Gastrocnemius medialis (tissue), 4 donors: ENCODE measurements around the gene KIRREL3. TPM values are rescaled to one million over a fixed set of nuclear protein-coding genes. Genes with fewer than 3 reads are reported as not detected.

Source experiments
- ATAC-seq, 2 donors: fragments of 150-250 bp; one replicate each; pipeline ENCODE4 v1.9.1; 2016
- DNase-seq, 2 donors: peaks; one replicate each; pipeline ENCODE4 v3.0.0-alpha.2; 2019
- H3K27ac ChIP-seq, 4 donors: fragments of 200-600 bp; sonication (generic); 1 replicate in 1 of 4; 2 replicates in 3 of 4; pipeline ENCODE4 v1.5.1; 2016 to 2018; ENCODE audit warnings: mild to moderate bottlenecking in 2 of 4, moderate library complexity in 1 of 4
- H3K27me3 ChIP-seq, 3 donors: fragments of 200-600 bp; sonication (generic) in 2 of 3; 1 replicate in 1 of 3; 2 replicates in 2 of 3; pipeline versions ENCODE4 v1.5.1 to v1.6.0; 2016 to 2019; ENCODE audit warnings: mild to moderate bottlenecking in 1 of 3, moderate library complexity in 1 of 3
- H3K36me3 ChIP-seq, 2 donors: fragments of 200-600 bp; sonication (generic) in 1 of 2; one replicate each; pipeline ENCODE4 v1.5.1; 2017 to 2018
- H3K4me1 ChIP-seq, 2 donors: fragments of 200-600 bp; sonication (generic) in 1 of 2; one replicate each; pipeline ENCODE4 v1.5.1; 2016 to 2017; ENCODE audit warnings: mild to moderate bottlenecking in 2 of 2
- H3K4me3 ChIP-seq, 4 donors: fragments of 200-600 bp; sonication (generic) in 3 of 4; 1 replicate in 1 of 4; 2 replicates in 3 of 4; pipeline ENCODE4 v1.5.1; 2016 to 2019; ENCODE audit warnings: mild to moderate bottlenecking in 2 of 4
- H3K9me3 ChIP-seq, 3 donors: fragments of 200-600 bp; sonication (generic) in 2 of 3; 1 replicate in 1 of 3; 2 replicates in 2 of 3; pipeline ENCODE4 v1.5.1; 2016 to 2019
- CTCF ChIP-seq, 5 experiments: fragments of 450-650 bp in 3 of 5; fragments of 200-600 bp in 2 of 5; sonication (generic) in 2 of 5; IDR thresholded peaks in 4 of 5; conservative IDR thresholded peaks in 1 of 5; 1 replicate in 4 of 5; 2 replicates in 1 of 5; pipeline ENCODE4 v1.5.1; 2016 to 2019; ENCODE audit warnings: antibody characterized with exemption in 5 of 5, mild to moderate bottlenecking in 3 of 5, moderate library complexity in 3 of 5
- POLR2A ChIP-seq, 2 donors: fragments of 450-650 bp; IDR thresholded peaks; one replicate each; pipeline ENCODE4 v1.6.1; 2017; ENCODE audit warnings: antibody characterized with exemption in 2 of 2, mild to moderate bottlenecking in 2 of 2, moderate library complexity in 2 of 2
- in situ Hi-C, 4 donors: fragments of 200-750 bp; cut with MboI; loops; one replicate each; pipeline versions ENCODE4 v1.15.0 to v1.8.0; 2017; ENCODE audit warnings: low sequenced_read_pairs in 4 of 4
- intact Hi-C: fragments of 100-400 bp; cut with DNase I; formaldehyde crosslinking; loops from one replicate; pipeline ENCODE4 v1.15.1; 2023; ENCODE audit warnings: low total_unique reads
- total RNA-seq, 4 donors: library from RNA; depleted of rRNA; stranded (reverse); fragments of >200 nt; gene quantifications; one replicate each; pipeline versions ENCODE4 v1.1.0 to v1.2.3, GENCODE V29; 2016

Gene KIRREL3
- total RNA-seq, 4 donors from 2014 or later = 0.10 TPM; not detected in 3

GRCh38 chr11:126776119-126776518 lies 224.5 kb downstream of the KIRREL3 start:
- H3K27ac ChIP-seq = no peak overlapping the region
- intact Hi-C loops = no loop called here
- DNase-seq = no peak

GRCh38 chr11:126772267-126772666 lies 228.3 kb downstream of the KIRREL3 start:
- DNase-seq (no peak), ATAC-seq (no peak)
- TF ChIP-seq POLR2A (IDR thresholded peaks at IDR 0.05) (no peak), CTCF (IDR thresholded peaks at IDR 0.05 in 4 of 5, conservative IDR thresholded peaks at IDR 0.05 in 1 of 5) (no peak)
- Histone ChIP-seq H3K9me3 (no peaks in the 10 kb centered on the region), H3K4me1 (no peaks in the 10 kb centered on the region), H3K36me3 (no peaks in the 10 kb centered on the region), H3K27me3 (peaks cover 0 to 2% (median 0%) of the 10 kb centered on the region in 3 donors), H3K4me3 (no peak overlapping the region), H3K27ac (no peak overlapping the region)
- intact Hi-C loops (no loop called here), in situ Hi-C loops (no loop called here)

More at GRCh38 chr11:126776119-126776518, 224.5 kb downstream of the KIRREL3 start:
- no peaks in the 10 kb centered on the region for H3K36me3 ChIP-seq
- no peak for ATAC-seq
- H3K27me3 ChIP-seq = no peaks in the 10 kb centered on the region
- H3K4me1 ChIP-seq = no peaks in the 10 kb centered on the region
- in situ Hi-C loops = no loop called here
- no peak overlapping the region for H3K4me3 ChIP-seq
- TF ChIP-seq CTCF (IDR thresholded peaks at IDR 0.05 in 4 of 5, conservative IDR thresholded peaks at IDR 0.05 in 1 of 5) = no peak
- TF ChIP-seq POLR2A (IDR thresholded peaks at IDR 0.05) = no peak
- no peaks in the 10 kb centered on the region for H3K9me3 ChIP-seq

- Histone ChIP-seq H3K27ac (no peak overlapping the region), H3K9me3 (no peaks in the 10 kb centered on the region), H3K27me3 (peaks cover 0 to 2% (median 0%) of the 10 kb centered on the region in 3 donors), H3K4me1 (no peaks in the 10 kb centered on the region), H3K4me3 (no peak overlapping the region), H3K36me3 (no peaks in the 10 kb centered on the region)
- TF ChIP-seq CTCF (IDR thresholded peaks at IDR 0.05 in 4 of 5, conservative IDR thresholded peaks at IDR 0.05 in 1 of 5) (no peak), POLR2A (IDR thresholded peaks at IDR 0.05) (no peak)
- intact Hi-C loops = no loop called here
- in situ Hi-C loops = no loop called here
- ATAC-seq = no peak
- no peak for DNase-seq
Measured at GRCh38 chr11:126768702-126769101, 231.9 kb downstream of the KIRREL3 start.

DNA sequence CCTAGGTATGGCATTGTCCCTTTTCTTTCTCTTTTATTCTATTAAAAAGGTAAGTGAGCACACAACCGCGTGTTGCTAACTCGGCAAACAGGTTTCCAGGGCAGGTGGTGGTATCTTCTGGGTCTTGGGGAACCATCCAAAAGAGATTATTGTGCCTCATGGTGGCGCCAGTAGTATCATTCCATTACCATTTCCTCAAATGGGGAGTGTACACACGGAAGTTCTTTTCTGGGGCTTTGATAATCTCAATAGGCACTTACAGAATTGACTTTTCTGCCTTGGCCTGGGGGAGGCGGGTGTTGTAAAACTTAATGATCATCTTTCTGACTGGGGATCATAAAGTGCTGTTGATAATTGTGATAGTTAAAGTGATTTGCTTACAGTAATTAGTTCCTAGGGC lies 234.1 kb downstream of the KIRREL3 start:
- no peak for ATAC-seq
- DNase-seq = no peak
- peaks cover 0 to 2% (median 0%) of the 10 kb centered on the region in 3 donors for H3K27me3 ChIP-seq
- no peaks in the 10 kb centered on the region for H3K9me3 ChIP-seq
- H3K27ac ChIP-seq = no peak overlapping the region
- no peaks in the 10 kb centered on the region for H3K36me3 ChIP-seq
- TF ChIP-seq POLR2A (IDR thresholded peaks at IDR 0.05) (no peak), CTCF (IDR thresholded peaks at IDR 0.05 in 4 of 5, conservative IDR thresholded peaks at IDR 0.05 in 1 of 5) (no peak)
- intact Hi-C loops (no loop called here), in situ Hi-C loops (no loop called here)
- H3K4me1 ChIP-seq = no peaks in the 10 kb centered on the region
- no peak overlapping the region for H3K4me3 ChIP-seq

DNA sequence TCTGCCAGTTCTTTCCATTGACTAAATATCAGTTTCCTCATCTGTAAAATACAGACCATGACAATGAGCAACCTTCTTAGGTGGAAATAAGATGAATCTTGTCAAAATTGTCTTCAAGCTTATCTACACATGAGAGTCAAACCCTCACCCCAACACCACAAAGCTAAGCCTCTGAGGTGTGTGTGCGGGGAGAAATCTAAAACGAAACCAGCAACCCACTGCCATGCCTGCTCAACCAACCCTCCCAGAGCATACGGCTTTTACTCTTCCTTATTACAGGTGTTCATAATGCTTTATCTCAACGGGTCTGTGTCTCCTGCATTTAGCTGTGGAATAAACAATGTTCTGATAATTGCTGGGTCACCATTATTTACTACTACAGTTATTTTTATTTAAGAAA lies 235.4 kb downstream of the KIRREL3 start:
- TF ChIP-seq CTCF (IDR thresholded peaks at IDR 0.05 in 4 of 5, conservative IDR thresholded peaks at IDR 0.05 in 1 of 5) = no peak
- TF ChIP-seq POLR2A (IDR thresholded peaks at IDR 0.05) = no peak
- Histone ChIP-seq H3K27me3 (no peaks in the 10 kb centered on the region), H3K9me3 (no peaks in the 10 kb centered on the region), H3K36me3 (no peaks in the 10 kb centered on the region), H3K27ac (no peak overlapping the region), H3K4me3 (no peak overlapping the region), H3K4me1 (no peaks in the 10 kb centered on the region)
- in situ Hi-C loops = no loop called here
- intact Hi-C loops = no loop called here
- DNase-seq (no peak), ATAC-seq (no peak)
